Activated B cell treated with CpG ODN at 0.5 μM for 24 hours (primary cell): ENCODE data around the gene NKAIN2. TPM values are rescaled to one million over a fixed set of nuclear protein-coding genes. Genes with fewer than 3 reads are reported as not detected.

Experiments used
- ATAC-seq: fragments of 200-7000 bp; cut with Tn5 transposase; one replicate; pipeline ENCODE4 v1.10.0; 2021; ENCODE audit warnings: low read depth, mild to moderate bottlenecking, moderate library complexity
- CTCF ChIA-PET: fragments of 350-600 bp; sonication (Branson Sonifier 250); formaldehyde crosslinking; loops from one replicate; lab custom pipeline; 2021; ENCODE audit warnings: antibody characterized with exemption; lab: Charles Lee
- POLR2A ChIA-PET: fragments of 350-600 bp; sonication (Branson Sonifier 250); formaldehyde crosslinking; loops from one replicate; lab custom pipeline; 2021; ENCODE audit warnings: antibody characterized with exemption; lab: Charles Lee
- DNase-seq: peaks from one replicate; pipeline ENCODE4 v3.0.0; 2022
- H3K27ac Mint-ChIP-seq: one replicate; pipeline ENCODE4 v1.8.0; 2020; ENCODE audit warnings: mixed read lengths
- H3K27me3 Mint-ChIP-seq: one replicate; pipeline ENCODE4 v1.8.0; 2021; ENCODE audit warnings: mixed read lengths
- H3K36me3 Mint-ChIP-seq: one replicate; pipeline ENCODE4 v1.8.0; 2021; ENCODE audit warnings: low read depth, mixed read lengths
- H3K4me1 Mint-ChIP-seq: one replicate; pipeline ENCODE4 v1.8.0; 2021; ENCODE audit warnings: mixed read lengths
- H3K4me3 Mint-ChIP-seq: one replicate; pipeline ENCODE4 v1.8.0; 2020; ENCODE audit warnings: mild to moderate bottlenecking, mixed read lengths
- H3K9me3 Mint-ChIP-seq: one replicate; pipeline ENCODE4 v1.8.0; 2020; ENCODE audit warnings: mixed read lengths
- intact Hi-C: fragments of 100-400 bp; cut with micrococcal nuclease; formaldehyde crosslinking; loops from one replicate; pipeline ENCODE4 v1.15.1; 2024
- total RNA-seq: library from RNA; stranded (reverse); gene quantifications from 2 replicates; pipeline ENCODE4 v1.2.3, GENCODE V29; 2022
- TF ChIP-seq, protein P1 (sequence below): fragments of 200-600 bp; IDR thresholded peaks from one replicate; pipeline ENCODE4 v1.8.0; 2022; ENCODE audit warnings: antibody characterized with exemption, mild to moderate bottlenecking

The NKAIN2 gene
- total RNA-seq, 1 donor from 2014 or later: not detected

DNA sequence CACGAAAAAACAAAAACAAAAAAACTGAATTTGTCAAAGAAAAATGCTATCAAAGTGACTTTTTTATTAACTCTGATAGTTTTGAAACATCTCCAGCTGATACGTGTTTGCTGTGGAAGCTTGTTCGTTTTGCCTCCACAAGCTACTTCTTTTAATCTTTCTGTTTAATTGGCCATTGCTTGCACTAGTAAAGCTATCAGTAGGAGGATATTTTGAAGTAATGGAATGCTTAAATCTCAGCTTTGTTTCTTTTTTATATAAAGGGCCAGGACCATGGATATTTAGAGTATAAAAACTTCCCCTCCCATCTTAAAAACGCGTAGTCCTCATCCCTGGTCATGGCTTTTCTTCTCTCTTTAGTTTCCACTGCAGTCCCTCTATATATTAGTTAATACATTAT, 344.0 kb downstream of the NKAIN2 start:
- peaks cover 3% of the 10 kb centered on the region for H3K9me3 Mint-ChIP-seq
- no peaks in the 10 kb centered on the region for H3K36me3 Mint-ChIP-seq
- DNase-seq: no peak
- no peak overlapping the region for H3K4me3 Mint-ChIP-seq
- ChIA-PET CTCF (no interaction called here), POLR2A (no interaction called here)
- TF ChIP-seq, protein P1, sequence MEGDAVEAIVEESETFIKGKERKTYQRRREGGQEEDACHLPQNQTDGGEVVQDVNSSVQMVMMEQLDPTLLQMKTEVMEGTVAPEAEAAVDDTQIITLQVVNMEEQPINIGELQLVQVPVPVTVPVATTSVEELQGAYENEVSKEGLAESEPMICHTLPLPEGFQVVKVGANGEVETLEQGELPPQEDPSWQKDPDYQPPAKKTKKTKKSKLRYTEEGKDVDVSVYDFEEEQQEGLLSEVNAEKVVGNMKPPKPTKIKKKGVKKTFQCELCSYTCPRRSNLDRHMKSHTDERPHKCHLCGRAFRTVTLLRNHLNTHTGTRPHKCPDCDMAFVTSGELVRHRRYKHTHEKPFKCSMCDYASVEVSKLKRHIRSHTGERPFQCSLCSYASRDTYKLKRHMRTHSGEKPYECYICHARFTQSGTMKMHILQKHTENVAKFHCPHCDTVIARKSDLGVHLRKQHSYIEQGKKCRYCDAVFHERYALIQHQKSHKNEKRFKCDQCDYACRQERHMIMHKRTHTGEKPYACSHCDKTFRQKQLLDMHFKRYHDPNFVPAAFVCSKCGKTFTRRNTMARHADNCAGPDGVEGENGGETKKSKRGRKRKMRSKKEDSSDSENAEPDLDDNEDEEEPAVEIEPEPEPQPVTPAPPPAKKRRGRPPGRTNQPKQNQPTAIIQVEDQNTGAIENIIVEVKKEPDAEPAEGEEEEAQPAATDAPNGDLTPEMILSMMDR: no peak
- intact Hi-C loops: no loop called here
- H3K27me3 Mint-ChIP-seq: no peaks in the 10 kb centered on the region
- H3K27ac Mint-ChIP-seq: no peak overlapping the region
- ATAC-seq: no peak
- no peaks in the 10 kb centered on the region for H3K4me1 Mint-ChIP-seq

DNA sequence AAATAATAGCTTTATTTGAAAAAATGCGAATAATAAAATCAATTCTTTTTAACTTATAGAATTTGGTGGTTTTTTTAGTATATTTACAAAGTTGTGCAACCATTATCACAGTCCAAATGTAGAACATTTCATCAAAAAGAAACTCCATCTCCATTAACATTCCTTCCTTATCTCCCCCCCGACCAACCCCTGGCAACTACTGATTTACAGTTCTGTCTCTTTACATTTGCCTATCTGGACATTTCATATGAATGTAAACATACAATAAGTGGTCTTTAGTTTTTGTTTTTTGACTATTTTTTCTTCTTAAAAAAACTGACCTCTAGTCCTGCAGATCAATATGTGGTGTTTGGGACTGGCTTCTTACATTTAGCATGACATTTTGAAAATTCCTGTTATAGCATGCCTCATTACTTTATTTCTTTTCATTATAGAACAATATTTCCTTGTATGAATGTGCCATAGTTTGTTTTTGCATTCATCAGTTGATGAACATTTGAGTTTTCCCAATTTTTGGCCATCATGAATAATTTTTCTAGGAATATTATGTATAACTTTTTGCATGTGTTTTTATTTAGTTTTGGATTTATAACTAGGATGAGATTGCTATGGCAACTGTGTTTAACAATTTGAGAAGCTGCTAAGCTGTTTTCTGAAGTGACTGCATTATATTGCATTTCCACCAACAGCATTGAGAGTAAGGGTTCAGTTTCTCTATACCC, 344.7 kb downstream of the NKAIN2 start:
- no peak overlapping the region for H3K4me3 Mint-ChIP-seq

DNA sequence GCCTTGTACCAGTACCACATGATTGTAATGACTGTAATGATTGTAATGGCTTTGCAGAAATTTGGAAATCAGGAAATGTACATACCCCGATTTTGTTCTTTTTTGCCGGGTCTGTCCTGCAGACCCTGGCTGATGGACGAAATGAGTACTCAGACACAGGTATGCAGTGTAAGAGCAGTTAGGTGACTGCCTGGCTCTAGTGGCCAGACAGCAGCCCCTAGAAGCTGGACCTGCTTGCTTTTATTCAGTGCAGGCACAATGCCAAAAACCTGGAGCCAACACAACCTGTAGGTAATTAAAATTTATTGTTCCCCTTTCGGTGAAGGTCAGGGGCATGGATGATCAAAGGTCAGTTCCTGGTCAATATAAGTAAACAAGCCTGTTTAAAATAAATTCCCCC, 346.0 kb downstream of the NKAIN2 start:
- Mint-ChIP-seq H3K9me3 (peaks cover 3% of the 10 kb centered on the region), H3K4me1 (no peaks in the 10 kb centered on the region), H3K27me3 (no peaks in the 10 kb centered on the region), H3K4me3 (no peak overlapping the region), H3K27ac (no peak overlapping the region), H3K36me3 (no peaks in the 10 kb centered on the region)
- DNase-seq (no peak), ATAC-seq (no peak)
- POLR2A ChIA-PET: no interaction called here
- intact Hi-C loops: no loop called here
- TF ChIP-seq, protein P1: no peak
- CTCF ChIA-PET: no interaction called here

More for the DNA sequence above, 344.7 kb downstream of the NKAIN2 start:
- ChIA-PET CTCF (no interaction called here), POLR2A (no interaction called here)
- Mint-ChIP-seq H3K27ac (no peak overlapping the region), H3K27me3 (no peaks in the 10 kb centered on the region), H3K4me1 (no peaks in the 10 kb centered on the region), H3K9me3 (peaks cover 3% of the 10 kb centered on the region), H3K36me3 (no peaks in the 10 kb centered on the region)
- no peak for DNase-seq
- intact Hi-C loops: no loop called here
- TF ChIP-seq, protein P1: no peak
- no peak for ATAC-seq

DNA sequence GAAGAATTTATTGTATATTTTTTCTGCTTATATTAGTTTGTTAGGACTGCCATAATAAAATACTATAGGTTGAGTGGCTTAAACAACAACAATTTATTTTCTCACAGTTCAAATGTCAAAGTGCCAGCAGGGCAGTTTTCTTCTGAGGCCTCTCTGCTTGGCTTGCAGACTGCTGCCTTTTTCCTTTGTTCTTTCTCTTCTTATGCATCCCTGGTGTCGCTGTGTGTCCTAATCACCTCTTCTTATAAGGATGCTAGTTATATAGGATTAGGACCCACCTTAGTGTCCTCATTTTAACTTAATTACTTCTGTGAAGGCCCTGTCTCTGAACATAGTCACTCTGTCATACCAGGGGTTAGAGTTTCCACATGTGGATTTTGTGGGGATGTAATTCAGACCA, 354.4 kb downstream of the NKAIN2 start:
- peaks cover 3% of the 10 kb centered on the region for H3K9me3 Mint-ChIP-seq
- intact Hi-C loops: no loop called here
- no peaks in the 10 kb centered on the region for H3K4me1 Mint-ChIP-seq
- no peak for DNase-seq
- H3K4me3 Mint-ChIP-seq: no peak overlapping the region
- POLR2A ChIA-PET: no interaction called here
- no peaks in the 10 kb centered on the region for H3K27me3 Mint-ChIP-seq
- no peak overlapping the region for H3K27ac Mint-ChIP-seq
- TF ChIP-seq, protein P1: no peak
- no peak for ATAC-seq
- H3K36me3 Mint-ChIP-seq: no peaks in the 10 kb centered on the region
- CTCF ChIA-PET: no interaction called here

DNA sequence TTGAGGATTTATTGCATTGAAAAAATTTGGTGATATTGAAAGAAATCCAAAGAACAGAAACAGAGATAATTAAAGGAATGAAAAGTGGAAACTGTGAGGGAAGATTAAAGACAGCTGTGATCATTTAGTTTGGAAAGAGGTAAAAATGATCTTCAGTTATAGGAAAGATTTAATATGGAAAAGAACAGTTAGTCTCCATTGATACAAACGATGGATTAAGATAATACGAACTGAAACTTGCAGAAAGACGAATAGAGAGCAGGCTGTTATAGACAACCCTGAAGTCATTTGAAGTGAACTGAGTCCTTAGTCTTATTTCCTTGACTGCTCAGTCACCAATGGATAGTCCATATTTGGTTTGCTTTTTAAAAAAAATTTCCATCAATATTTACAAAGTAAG, 360.0 kb downstream of the NKAIN2 start:
- no peaks in the 10 kb centered on the region for H3K27me3 Mint-ChIP-seq
- CTCF ChIA-PET: no interaction called here
- no peak for DNase-seq
- intact Hi-C loops: no loop called here
- peaks cover 5% of the 10 kb centered on the region for H3K9me3 Mint-ChIP-seq
- H3K4me3 Mint-ChIP-seq: no peak overlapping the region
- POLR2A ChIA-PET: no interaction called here
- H3K4me1 Mint-ChIP-seq: no peaks in the 10 kb centered on the region
- TF ChIP-seq, protein P1: no peak
- no peak overlapping the region for H3K27ac Mint-ChIP-seq
- H3K36me3 Mint-ChIP-seq: no peaks in the 10 kb centered on the region
- no peak for ATAC-seq
